Liver (tissue), 9 donors: ENCODE results near the gene ZC3H12D. TPM values are rescaled to one million over a fixed set of nuclear protein-coding genes. Genes with fewer than 3 reads are reported as not detected.

Experiments
- DNase-seq: peaks from one replicate; pipeline ENCODE4 v3.0.0-alpha.2; 2017; ENCODE audit warnings: low spot score
- H3K27ac ChIP-seq, 2 donors: one replicate each; pipeline ENCODE4 v1.7.0; 2013; ENCODE audit warnings: inconsistent platforms in 2 of 2, low read length in 2 of 2, control low read depth in 1 of 2, low read depth in 1 of 2, mild to moderate bottlenecking in 1 of 2
- H3K27me3 ChIP-seq, 4 donors: one replicate each; pipeline versions ENCODE4 v1.6.1 to v1.7.0; 2013; ENCODE audit warnings: low read length in 3 of 4, inconsistent platforms in 1 of 4, mild to moderate bottlenecking in 1 of 4, moderate library complexity in 1 of 4; ENCODE audit not compliant: control insufficient read depth in 4 of 4, insufficient read depth in 4 of 4
- H3K36me3 ChIP-seq, 4 donors: one replicate each; pipeline versions ENCODE4 v1.6.1 to v1.7.0; 2013; ENCODE audit warnings: low read length in 3 of 4, mild to moderate bottlenecking in 3 of 4, low read depth in 1 of 4, moderate library complexity in 1 of 4; ENCODE audit not compliant: control insufficient read depth in 4 of 4, insufficient read depth in 3 of 4
- H3K4me1 ChIP-seq, 4 donors: one replicate each; pipeline versions ENCODE4 v1.6.1 to v1.7.0; 2013; ENCODE audit warnings: low read length in 3 of 4, mild to moderate bottlenecking in 3 of 4, moderate library complexity in 1 of 4; ENCODE audit not compliant: control insufficient read depth in 4 of 4, insufficient read depth in 4 of 4
- H3K4me3 ChIP-seq, 3 donors: one replicate each; pipeline versions ENCODE4 v1.6.1 to v1.7.0; 2013; ENCODE audit warnings: low read length in 3 of 3, control low read depth in 1 of 3, low read depth in 1 of 3, mild to moderate bottlenecking in 1 of 3
- H3K9ac ChIP-seq, 2 donors: one replicate each; pipeline ENCODE4 v1.7.0; 2013; ENCODE audit warnings: low read length in 2 of 2, mild to moderate bottlenecking in 2 of 2, moderate library complexity in 2 of 2, control low read depth in 1 of 2, low read depth in 1 of 2
- H3K9me3 ChIP-seq, 4 donors: one replicate each; pipeline versions ENCODE4 v1.6.1 to v1.7.0; 2013; ENCODE audit warnings: low read length in 3 of 4; ENCODE audit not compliant: control insufficient read depth in 4 of 4
- EGR1 ChIP-seq, 2 donors: IDR thresholded peaks; 2 replicates each; pipeline ENCODE4 v1.6.1; 2016 to 2018; ENCODE audit warnings: antibody characterized with exemption in 2 of 2, low read depth in 2 of 2
- FOXA1 ChIP-seq: IDR thresholded peaks from 2 replicates; pipeline ENCODE4 v1.6.1; 2016; ENCODE audit warnings: antibody characterized with exemption
- HNF4A ChIP-seq, 2 donors: conservative IDR thresholded peaks; 2 replicates each; pipeline ENCODE4 v1.6.1; 2016; ENCODE audit warnings: antibody characterized with exemption in 2 of 2, mild to moderate bottlenecking in 2 of 2
- HNF4G ChIP-seq: IDR thresholded peaks from 2 replicates; pipeline ENCODE4 v1.6.1; 2016; ENCODE audit warnings: antibody characterized with exemption
- JUND ChIP-seq, 2 donors: IDR thresholded peaks; 2 replicates each; pipeline ENCODE4 v1.6.1; 2016; ENCODE audit warnings: antibody characterized with exemption in 2 of 2
- NR2F2 ChIP-seq: IDR thresholded peaks from 2 replicates; pipeline ENCODE4 v1.6.1; 2016; ENCODE audit warnings: antibody characterized with exemption
- RAD21 ChIP-seq, 2 donors: IDR thresholded peaks; 2 replicates each; pipeline ENCODE4 v1.6.1; 2016; ENCODE audit warnings: antibody characterized with exemption in 2 of 2, mild to moderate bottlenecking in 2 of 2
- RXRA ChIP-seq, 2 donors: IDR thresholded peaks; 2 replicates each; pipeline ENCODE4 v1.6.1; 2017 to 2018; ENCODE audit warnings: antibody characterized with exemption in 2 of 2, mild to moderate bottlenecking in 1 of 2
- SP1 ChIP-seq: IDR thresholded peaks from 2 replicates; pipeline ENCODE4 v1.6.1; 2018; ENCODE audit warnings: antibody characterized with exemption, mild to moderate bottlenecking
- TAF1 ChIP-seq: conservative IDR thresholded peaks from 2 replicates; pipeline ENCODE4 v1.6.1; 2016; ENCODE audit warnings: antibody characterized with exemption, mild to moderate bottlenecking
- YY1 ChIP-seq: IDR thresholded peaks from 2 replicates; pipeline ENCODE4 v1.6.1; 2016; ENCODE audit warnings: antibody characterized with exemption, mild to moderate bottlenecking
- WGBS: extraction: QIAGEN DNeasy Blood & Tissue Kit; methylation state at CpG from one replicate; pipeline ENCODE4 v1.1.7; 2013; 5-methylcytosine and 5-hydroxymethylcytosine counted together
- polyA plus RNA-seq, 2 donors: library from polyadenylated mRNA; stranded (reverse) in 1 of 2; unstranded in 1 of 2; fragments of 200-250 nt in 1 of 2; fragments of >200 nt in 1 of 2; fragmentation: Nextera tagmentation in 1 of 2; extraction: Ambion mirVana in 1 of 2; gene quantifications; one replicate each; pipeline versions ENCODE4 v1.2.1 to v1.2.3, GENCODE V29; 2013 to 2015
- total RNA-seq, 2 donors: library from RNA; depleted of rRNA; stranded (reverse); fragments of >200 nt; gene quantifications; one replicate each; pipeline ENCODE4 v1.2.3, GENCODE V29; 2014
- TF ChIP-seq, protein P1 (sequence below): IDR thresholded peaks from 2 replicates; pipeline ENCODE4 v1.6.1; 2016; ENCODE audit warnings: antibody characterized with exemption, mild to moderate bottlenecking
- TF ChIP-seq, protein P2 (sequence below): IDR thresholded peaks from 2 replicates; pipeline ENCODE4 v1.6.1; 2016; ENCODE audit warnings: antibody characterized with exemption
- TF ChIP-seq, protein P3 (sequence below): IDR thresholded peaks from 2 replicates; pipeline ENCODE4 v1.6.1; 2016; ENCODE audit warnings: antibody characterized with exemption
- TF ChIP-seq, protein P4 (sequence below): fragments of 150-350 bp; IDR thresholded peaks from 2 replicates; pipeline ENCODE4 v1.5.1; 2017; ENCODE audit warnings: improper control_type of control experiment, low read depth, low read length; ENCODE audit not compliant: missing input control
- donor health status: healthy.
- donor health status: healthy.
- donor health status: healthy.
- donor health status: healthy.
- donor health status: healthy.

Gene ZC3H12D
- total and polyA plus RNA-seq, 4 donors: 0.07 to 1.4 (median 0.84) TPM

DNA sequence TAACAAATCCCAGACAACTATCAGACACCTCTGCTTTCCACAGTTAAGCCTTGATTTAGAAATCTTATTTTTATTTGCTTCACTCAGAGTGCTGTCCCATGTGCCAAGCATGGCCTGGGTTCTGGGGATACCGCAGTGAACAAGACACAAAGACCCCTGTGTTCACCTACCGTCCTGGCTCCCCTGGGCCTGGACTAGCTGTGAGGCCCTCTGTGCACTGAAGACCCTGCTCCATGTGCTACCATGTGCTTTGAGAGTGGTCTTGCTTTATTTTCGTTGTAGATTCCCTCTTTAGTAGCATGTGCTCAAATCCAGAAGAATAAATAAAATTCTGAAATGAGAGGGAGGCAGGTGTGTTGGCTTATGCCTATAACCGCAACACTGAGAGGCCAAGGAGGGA, 62.2 kb downstream of the ZC3H12D start:
- Histone ChIP-seq H3K9ac (no peak overlapping the region), H3K4me1 (peaks cover 0 to 10% (median 5%) of the 10 kb centered on the region in 4 donors), H3K27me3 (no peaks in the 10 kb centered on the region), H3K4me3 (no peak overlapping the region), H3K27ac (no peak overlapping the region), H3K36me3 (no peaks in the 10 kb centered on the region), H3K9me3 (no peaks in the 10 kb centered on the region)
- TF ChIP-seq FOXA1: no peak
- no peak for TF ChIP-seq EGR1 (IDR thresholded peaks at IDR 0.05; ENCODE audit: low read depth in 2 of 2)
- TF ChIP-seq, protein P1, sequence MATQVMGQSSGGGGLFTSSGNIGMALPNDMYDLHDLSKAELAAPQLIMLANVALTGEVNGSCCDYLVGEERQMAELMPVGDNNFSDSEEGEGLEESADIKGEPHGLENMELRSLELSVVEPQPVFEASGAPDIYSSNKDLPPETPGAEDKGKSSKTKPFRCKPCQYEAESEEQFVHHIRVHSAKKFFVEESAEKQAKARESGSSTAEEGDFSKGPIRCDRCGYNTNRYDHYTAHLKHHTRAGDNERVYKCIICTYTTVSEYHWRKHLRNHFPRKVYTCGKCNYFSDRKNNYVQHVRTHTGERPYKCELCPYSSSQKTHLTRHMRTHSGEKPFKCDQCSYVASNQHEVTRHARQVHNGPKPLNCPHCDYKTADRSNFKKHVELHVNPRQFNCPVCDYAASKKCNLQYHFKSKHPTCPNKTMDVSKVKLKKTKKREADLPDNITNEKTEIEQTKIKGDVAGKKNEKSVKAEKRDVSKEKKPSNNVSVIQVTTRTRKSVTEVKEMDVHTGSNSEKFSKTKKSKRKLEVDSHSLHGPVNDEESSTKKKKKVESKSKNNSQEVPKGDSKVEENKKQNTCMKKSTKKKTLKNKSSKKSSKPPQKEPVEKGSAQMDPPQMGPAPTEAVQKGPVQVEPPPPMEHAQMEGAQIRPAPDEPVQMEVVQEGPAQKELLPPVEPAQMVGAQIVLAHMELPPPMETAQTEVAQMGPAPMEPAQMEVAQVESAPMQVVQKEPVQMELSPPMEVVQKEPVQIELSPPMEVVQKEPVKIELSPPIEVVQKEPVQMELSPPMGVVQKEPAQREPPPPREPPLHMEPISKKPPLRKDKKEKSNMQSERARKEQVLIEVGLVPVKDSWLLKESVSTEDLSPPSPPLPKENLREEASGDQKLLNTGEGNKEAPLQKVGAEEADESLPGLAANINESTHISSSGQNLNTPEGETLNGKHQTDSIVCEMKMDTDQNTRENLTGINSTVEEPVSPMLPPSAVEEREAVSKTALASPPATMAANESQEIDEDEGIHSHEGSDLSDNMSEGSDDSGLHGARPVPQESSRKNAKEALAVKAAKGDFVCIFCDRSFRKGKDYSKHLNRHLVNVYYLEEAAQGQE: no peak
- no peak for TF ChIP-seq TAF1
- TF ChIP-seq HNF4A (conservative IDR thresholded peaks at IDR 0.05): no peak
- no peak for TF ChIP-seq HNF4G
- WGBS: 94% methylated on average over 4 of the region's 4 CpGs
- no peak for DNase-seq

DNA sequence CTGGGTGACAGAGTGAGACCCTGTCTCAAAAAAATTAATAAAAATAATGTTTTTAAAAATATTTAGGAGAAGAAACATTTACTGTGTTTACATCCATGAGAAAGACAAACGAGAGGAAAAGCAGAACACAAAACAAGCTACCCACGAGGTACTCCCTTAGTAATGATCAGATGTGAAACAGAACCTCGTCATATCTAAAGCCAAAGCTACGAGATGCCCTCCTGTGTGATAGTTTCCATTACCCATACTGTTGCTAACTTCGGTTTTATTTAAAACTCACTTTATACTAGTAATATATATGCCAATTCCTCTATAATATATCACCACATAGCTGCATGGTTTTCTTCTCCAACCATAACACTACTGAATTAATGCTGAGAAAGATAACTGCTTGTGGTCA, 63.7 kb downstream of the ZC3H12D start:
- 78% methylated on average over 5 of the region's 5 CpGs for WGBS
- DNase-seq: no peak
- Histone ChIP-seq H3K4me3 (no peak overlapping the region), H3K27ac (no peak overlapping the region), H3K9ac (no peak overlapping the region), H3K36me3 (no peaks in the 10 kb centered on the region), H3K4me1 (peaks cover 0 to 10% (median 5%) of the 10 kb centered on the region in 4 donors), H3K27me3 (no peaks in the 10 kb centered on the region), H3K9me3 (no peaks in the 10 kb centered on the region)
- TF ChIP-seq SP1: no peak
- TF ChIP-seq HNF4A (conservative IDR thresholded peaks at IDR 0.05): no peak
- TF ChIP-seq HNF4G: no peak
- no peak for TF ChIP-seq EGR1 (IDR thresholded peaks at IDR 0.05; ENCODE audit: low read depth in 2 of 2)
- TF ChIP-seq FOXA1: no peak
- TF ChIP-seq RAD21 (IDR thresholded peaks at IDR 0.05): no peak
- TF ChIP-seq TAF1: no peak
- no peak for TF ChIP-seq NR2F2

DNA sequence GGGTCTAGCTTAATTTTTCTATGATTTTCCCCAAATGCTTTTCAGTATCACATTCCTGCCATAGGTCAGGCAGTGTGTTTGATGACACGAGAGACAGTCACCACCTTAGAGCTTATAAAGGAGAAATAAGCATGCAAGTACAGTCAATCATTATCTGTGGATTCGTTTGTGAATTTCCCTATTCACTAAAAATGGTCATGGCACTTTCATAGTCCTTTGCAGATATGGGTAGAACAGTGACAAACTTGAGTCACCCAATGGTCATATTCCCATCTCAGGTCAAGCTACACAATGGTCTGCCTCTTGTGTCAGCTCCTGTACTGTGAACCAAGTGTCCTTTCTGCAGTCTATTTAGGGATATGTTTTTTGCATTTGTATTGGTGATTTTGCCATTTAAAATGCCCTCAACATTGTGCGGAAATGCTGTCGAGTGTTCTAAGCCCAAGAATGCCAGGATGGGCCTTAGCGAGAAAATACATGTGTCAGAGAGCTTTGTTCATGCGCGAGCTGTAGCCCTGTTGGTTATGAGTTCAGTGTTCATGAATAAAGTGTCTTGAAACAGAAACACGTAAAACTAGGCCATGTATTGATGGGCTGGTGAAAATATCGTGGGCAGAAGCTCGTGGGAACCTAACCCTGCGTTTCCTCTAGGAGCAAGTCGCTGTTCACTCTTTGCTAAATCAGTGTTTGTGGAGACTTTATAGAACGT, 65.0 kb downstream of the ZC3H12D start:
- no peak overlapping the region for H3K9ac ChIP-seq
- DNase-seq: no peak
- peaks cover 0 to 10% (median 5%) of the 10 kb centered on the region in 4 donors for H3K4me1 ChIP-seq
- no peak overlapping the region for H3K27ac ChIP-seq
- H3K9me3 ChIP-seq: no peaks in the 10 kb centered on the region
- 89% methylated on average over 13 of the region's 13 CpGs for WGBS
- H3K36me3 ChIP-seq: no peaks in the 10 kb centered on the region
- H3K27me3 ChIP-seq: no peaks in the 10 kb centered on the region
- no peak overlapping the region for H3K4me3 ChIP-seq
- TF ChIP-seq, protein P1: no peak
- no peak for TF ChIP-seq JUND (IDR thresholded peaks at IDR 0.05)
- TF ChIP-seq, protein P2, sequence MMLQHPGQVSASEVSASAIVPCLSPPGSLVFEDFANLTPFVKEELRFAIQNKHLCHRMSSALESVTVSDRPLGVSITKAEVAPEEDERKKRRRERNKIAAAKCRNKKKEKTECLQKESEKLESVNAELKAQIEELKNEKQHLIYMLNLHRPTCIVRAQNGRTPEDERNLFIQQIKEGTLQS: no peak
- TF ChIP-seq, protein P3, sequence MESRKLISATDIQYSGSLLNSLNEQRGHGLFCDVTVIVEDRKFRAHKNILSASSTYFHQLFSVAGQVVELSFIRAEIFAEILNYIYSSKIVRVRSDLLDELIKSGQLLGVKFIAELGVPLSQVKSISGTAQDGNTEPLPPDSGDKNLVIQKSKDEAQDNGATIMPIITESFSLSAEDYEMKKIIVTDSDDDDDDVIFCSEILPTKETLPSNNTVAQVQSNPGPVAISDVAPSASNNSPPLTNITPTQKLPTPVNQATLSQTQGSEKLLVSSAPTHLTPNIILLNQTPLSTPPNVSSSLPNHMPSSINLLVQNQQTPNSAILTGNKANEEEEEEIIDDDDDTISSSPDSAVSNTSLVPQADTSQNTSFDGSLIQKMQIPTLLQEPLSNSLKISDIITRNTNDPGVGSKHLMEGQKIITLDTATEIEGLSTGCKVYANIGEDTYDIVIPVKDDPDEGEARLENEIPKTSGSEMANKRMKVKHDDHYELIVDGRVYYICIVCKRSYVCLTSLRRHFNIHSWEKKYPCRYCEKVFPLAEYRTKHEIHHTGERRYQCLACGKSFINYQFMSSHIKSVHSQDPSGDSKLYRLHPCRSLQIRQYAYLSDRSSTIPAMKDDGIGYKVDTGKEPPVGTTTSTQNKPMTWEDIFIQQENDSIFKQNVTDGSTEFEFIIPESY: no peak
- TF ChIP-seq HNF4G: no peak
- TF ChIP-seq, protein P4, sequence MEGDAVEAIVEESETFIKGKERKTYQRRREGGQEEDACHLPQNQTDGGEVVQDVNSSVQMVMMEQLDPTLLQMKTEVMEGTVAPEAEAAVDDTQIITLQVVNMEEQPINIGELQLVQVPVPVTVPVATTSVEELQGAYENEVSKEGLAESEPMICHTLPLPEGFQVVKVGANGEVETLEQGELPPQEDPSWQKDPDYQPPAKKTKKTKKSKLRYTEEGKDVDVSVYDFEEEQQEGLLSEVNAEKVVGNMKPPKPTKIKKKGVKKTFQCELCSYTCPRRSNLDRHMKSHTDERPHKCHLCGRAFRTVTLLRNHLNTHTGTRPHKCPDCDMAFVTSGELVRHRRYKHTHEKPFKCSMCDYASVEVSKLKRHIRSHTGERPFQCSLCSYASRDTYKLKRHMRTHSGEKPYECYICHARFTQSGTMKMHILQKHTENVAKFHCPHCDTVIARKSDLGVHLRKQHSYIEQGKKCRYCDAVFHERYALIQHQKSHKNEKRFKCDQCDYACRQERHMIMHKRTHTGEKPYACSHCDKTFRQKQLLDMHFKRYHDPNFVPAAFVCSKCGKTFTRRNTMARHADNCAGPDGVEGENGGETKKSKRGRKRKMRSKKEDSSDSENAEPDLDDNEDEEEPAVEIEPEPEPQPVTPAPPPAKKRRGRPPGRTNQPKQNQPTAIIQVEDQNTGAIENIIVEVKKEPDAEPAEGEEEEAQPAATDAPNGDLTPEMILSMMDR: no peak
- no peak for TF ChIP-seq TAF1
- no peak for TF ChIP-seq FOXA1
- no peak for TF ChIP-seq RXRA (IDR thresholded peaks at IDR 0.05)
- TF ChIP-seq HNF4A (conservative IDR thresholded peaks at IDR 0.05): no peak
- TF ChIP-seq EGR1 (IDR thresholded peaks at IDR 0.05; ENCODE audit: low read depth in 2 of 2): no peak
- no peak for TF ChIP-seq RAD21 (IDR thresholded peaks at IDR 0.05)
- no peak for TF ChIP-seq YY1
- no peak for TF ChIP-seq SP1
